Liver (tissue), 9 donors: ENCODE results near the gene NCOA3. TPM values are rescaled to one million over a fixed set of nuclear protein-coding genes. Genes with fewer than 3 reads are reported as not detected.

Experiments
- DNase-seq: peaks from one replicate; pipeline ENCODE4 v3.0.0-alpha.2; 2017; ENCODE audit warnings: low spot score
- H3K27ac ChIP-seq, 2 donors: one replicate each; pipeline ENCODE4 v1.7.0; 2013; ENCODE audit warnings: inconsistent platforms in 2 of 2, low read length in 2 of 2, control low read depth in 1 of 2, low read depth in 1 of 2, mild to moderate bottlenecking in 1 of 2
- H3K27me3 ChIP-seq, 4 donors: one replicate each; pipeline versions ENCODE4 v1.6.1 to v1.7.0; 2013; ENCODE audit warnings: low read length in 3 of 4, inconsistent platforms in 1 of 4, mild to moderate bottlenecking in 1 of 4, moderate library complexity in 1 of 4; ENCODE audit not compliant: control insufficient read depth in 4 of 4, insufficient read depth in 4 of 4
- H3K36me3 ChIP-seq, 4 donors: one replicate each; pipeline versions ENCODE4 v1.6.1 to v1.7.0; 2013; ENCODE audit warnings: low read length in 3 of 4, mild to moderate bottlenecking in 3 of 4, low read depth in 1 of 4, moderate library complexity in 1 of 4; ENCODE audit not compliant: control insufficient read depth in 4 of 4, insufficient read depth in 3 of 4
- H3K4me1 ChIP-seq, 4 donors: one replicate each; pipeline versions ENCODE4 v1.6.1 to v1.7.0; 2013; ENCODE audit warnings: low read length in 3 of 4, mild to moderate bottlenecking in 3 of 4, moderate library complexity in 1 of 4; ENCODE audit not compliant: control insufficient read depth in 4 of 4, insufficient read depth in 4 of 4
- H3K4me3 ChIP-seq, 3 donors: one replicate each; pipeline versions ENCODE4 v1.6.1 to v1.7.0; 2013; ENCODE audit warnings: low read length in 3 of 3, control low read depth in 1 of 3, low read depth in 1 of 3, mild to moderate bottlenecking in 1 of 3
- H3K9ac ChIP-seq, 2 donors: one replicate each; pipeline ENCODE4 v1.7.0; 2013; ENCODE audit warnings: low read length in 2 of 2, mild to moderate bottlenecking in 2 of 2, moderate library complexity in 2 of 2, control low read depth in 1 of 2, low read depth in 1 of 2
- H3K9me3 ChIP-seq, 4 donors: one replicate each; pipeline versions ENCODE4 v1.6.1 to v1.7.0; 2013; ENCODE audit warnings: low read length in 3 of 4; ENCODE audit not compliant: control insufficient read depth in 4 of 4
- FOXA2 ChIP-seq: IDR thresholded peaks from 2 replicates; pipeline ENCODE4 v1.6.1; 2016; ENCODE audit warnings: antibody characterized with exemption
- GABPA ChIP-seq, 2 donors: IDR thresholded peaks in 1 of 2; conservative IDR thresholded peaks in 1 of 2; 2 replicates each; pipeline ENCODE4 v1.6.1; 2016; ENCODE audit warnings: antibody characterized with exemption in 2 of 2, mild to moderate bottlenecking in 1 of 2, moderate library complexity in 1 of 2
- HNF4A ChIP-seq, 2 donors: conservative IDR thresholded peaks; 2 replicates each; pipeline ENCODE4 v1.6.1; 2016; ENCODE audit warnings: antibody characterized with exemption in 2 of 2, mild to moderate bottlenecking in 2 of 2
- JUND ChIP-seq, 2 donors: IDR thresholded peaks; 2 replicates each; pipeline ENCODE4 v1.6.1; 2016; ENCODE audit warnings: antibody characterized with exemption in 2 of 2
- NR2F2 ChIP-seq: IDR thresholded peaks from 2 replicates; pipeline ENCODE4 v1.6.1; 2016; ENCODE audit warnings: antibody characterized with exemption
- RAD21 ChIP-seq, 2 donors: IDR thresholded peaks; 2 replicates each; pipeline ENCODE4 v1.6.1; 2016; ENCODE audit warnings: antibody characterized with exemption in 2 of 2, mild to moderate bottlenecking in 2 of 2
- RXRA ChIP-seq, 2 donors: IDR thresholded peaks; 2 replicates each; pipeline ENCODE4 v1.6.1; 2017 to 2018; ENCODE audit warnings: antibody characterized with exemption in 2 of 2, mild to moderate bottlenecking in 1 of 2
- SP1 ChIP-seq: IDR thresholded peaks from 2 replicates; pipeline ENCODE4 v1.6.1; 2018; ENCODE audit warnings: antibody characterized with exemption, mild to moderate bottlenecking
- TAF1 ChIP-seq: conservative IDR thresholded peaks from 2 replicates; pipeline ENCODE4 v1.6.1; 2016; ENCODE audit warnings: antibody characterized with exemption, mild to moderate bottlenecking
- WGBS: extraction: QIAGEN DNeasy Blood & Tissue Kit; methylation state at CpG from one replicate; pipeline ENCODE4 v1.1.7; 2013; 5-methylcytosine and 5-hydroxymethylcytosine counted together
- polyA plus RNA-seq, 2 donors: library from polyadenylated mRNA; stranded (reverse) in 1 of 2; unstranded in 1 of 2; fragments of 200-250 nt in 1 of 2; fragments of >200 nt in 1 of 2; fragmentation: Nextera tagmentation in 1 of 2; extraction: Ambion mirVana in 1 of 2; gene quantifications; one replicate each; pipeline versions ENCODE4 v1.2.1 to v1.2.3, GENCODE V29; 2013 to 2015
- total RNA-seq, 2 donors: library from RNA; depleted of rRNA; stranded (reverse); fragments of >200 nt; gene quantifications; one replicate each; pipeline ENCODE4 v1.2.3, GENCODE V29; 2014
- TF ChIP-seq, protein P1 (sequence below): IDR thresholded peaks from 2 replicates; pipeline ENCODE4 v1.6.1; 2016; ENCODE audit warnings: antibody characterized with exemption, mild to moderate bottlenecking
- TF ChIP-seq, protein P2 (sequence below): IDR thresholded peaks from 2 replicates; pipeline ENCODE4 v1.6.1; 2016; ENCODE audit warnings: antibody characterized with exemption
- TF ChIP-seq, protein P3 (sequence below): fragments of 150-350 bp; IDR thresholded peaks from 2 replicates; pipeline ENCODE4 v1.5.1; 2017; ENCODE audit warnings: improper control_type of control experiment, low read depth, low read length; ENCODE audit not compliant: missing input control
- donor health status: healthy.
- donor health status: healthy.
- donor health status: healthy.
- donor health status: healthy.
- donor health status: healthy.

Gene NCOA3
- total and polyA plus RNA-seq, 4 donors, result 3.8 to 18.2 (median 8.9) TPM

GRCh38 chr20:47659904-47660601 is 158.4 kb downstream of the NCOA3 start (continued):
- TF ChIP-seq, protein P1, sequence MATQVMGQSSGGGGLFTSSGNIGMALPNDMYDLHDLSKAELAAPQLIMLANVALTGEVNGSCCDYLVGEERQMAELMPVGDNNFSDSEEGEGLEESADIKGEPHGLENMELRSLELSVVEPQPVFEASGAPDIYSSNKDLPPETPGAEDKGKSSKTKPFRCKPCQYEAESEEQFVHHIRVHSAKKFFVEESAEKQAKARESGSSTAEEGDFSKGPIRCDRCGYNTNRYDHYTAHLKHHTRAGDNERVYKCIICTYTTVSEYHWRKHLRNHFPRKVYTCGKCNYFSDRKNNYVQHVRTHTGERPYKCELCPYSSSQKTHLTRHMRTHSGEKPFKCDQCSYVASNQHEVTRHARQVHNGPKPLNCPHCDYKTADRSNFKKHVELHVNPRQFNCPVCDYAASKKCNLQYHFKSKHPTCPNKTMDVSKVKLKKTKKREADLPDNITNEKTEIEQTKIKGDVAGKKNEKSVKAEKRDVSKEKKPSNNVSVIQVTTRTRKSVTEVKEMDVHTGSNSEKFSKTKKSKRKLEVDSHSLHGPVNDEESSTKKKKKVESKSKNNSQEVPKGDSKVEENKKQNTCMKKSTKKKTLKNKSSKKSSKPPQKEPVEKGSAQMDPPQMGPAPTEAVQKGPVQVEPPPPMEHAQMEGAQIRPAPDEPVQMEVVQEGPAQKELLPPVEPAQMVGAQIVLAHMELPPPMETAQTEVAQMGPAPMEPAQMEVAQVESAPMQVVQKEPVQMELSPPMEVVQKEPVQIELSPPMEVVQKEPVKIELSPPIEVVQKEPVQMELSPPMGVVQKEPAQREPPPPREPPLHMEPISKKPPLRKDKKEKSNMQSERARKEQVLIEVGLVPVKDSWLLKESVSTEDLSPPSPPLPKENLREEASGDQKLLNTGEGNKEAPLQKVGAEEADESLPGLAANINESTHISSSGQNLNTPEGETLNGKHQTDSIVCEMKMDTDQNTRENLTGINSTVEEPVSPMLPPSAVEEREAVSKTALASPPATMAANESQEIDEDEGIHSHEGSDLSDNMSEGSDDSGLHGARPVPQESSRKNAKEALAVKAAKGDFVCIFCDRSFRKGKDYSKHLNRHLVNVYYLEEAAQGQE, result no peak
- TF ChIP-seq HNF4A (conservative IDR thresholded peaks at IDR 0.05) (no peak), JUND (IDR thresholded peaks at IDR 0.05) (no peak), FOXA2 (no peak)
- TF ChIP-seq, protein P2, sequence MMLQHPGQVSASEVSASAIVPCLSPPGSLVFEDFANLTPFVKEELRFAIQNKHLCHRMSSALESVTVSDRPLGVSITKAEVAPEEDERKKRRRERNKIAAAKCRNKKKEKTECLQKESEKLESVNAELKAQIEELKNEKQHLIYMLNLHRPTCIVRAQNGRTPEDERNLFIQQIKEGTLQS, result no peak

DNA sequence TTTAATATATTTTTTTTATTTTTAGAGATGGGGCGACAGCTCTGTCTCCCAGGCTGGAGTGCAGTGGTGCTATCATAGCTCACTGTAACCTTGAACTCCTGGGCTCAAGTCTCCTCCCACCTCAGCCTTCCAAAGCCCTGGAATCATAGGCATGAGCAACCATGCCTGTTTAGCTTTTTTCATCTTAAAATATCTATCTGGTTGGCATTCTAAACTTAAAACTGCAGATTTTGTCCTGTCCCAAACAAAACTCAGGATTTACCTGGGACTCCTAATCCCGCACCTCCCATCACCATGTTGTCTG is 158.9 kb downstream of the NCOA3 start:
- no peak overlapping the region for H3K9ac ChIP-seq
- no peaks in the 10 kb centered on the region for H3K4me1 ChIP-seq
- H3K4me3 ChIP-seq, result no peak overlapping the region
- peaks cover 2 to 21% (median 7%) of the 10 kb centered on the region in 4 donors for H3K36me3 ChIP-seq
- H3K27me3 ChIP-seq, result no peaks in the 10 kb centered on the region
- WGBS, result 94% methylated on average over 2 of the region's 2 CpGs
- H3K9me3 ChIP-seq, result no peaks in the 10 kb centered on the region
- no peak overlapping the region for H3K27ac ChIP-seq
- DNase-seq, result no peak
- TF ChIP-seq GABPA (IDR thresholded peaks at IDR 0.05 in 1 of 2, conservative IDR thresholded peaks at IDR 0.05 in 1 of 2), result no peak
- TF ChIP-seq, protein P2, result no peak
- TF ChIP-seq TAF1, result no peak
- no peak for TF ChIP-seq SP1
- no peak for TF ChIP-seq NR2F2
- TF ChIP-seq, protein P3, sequence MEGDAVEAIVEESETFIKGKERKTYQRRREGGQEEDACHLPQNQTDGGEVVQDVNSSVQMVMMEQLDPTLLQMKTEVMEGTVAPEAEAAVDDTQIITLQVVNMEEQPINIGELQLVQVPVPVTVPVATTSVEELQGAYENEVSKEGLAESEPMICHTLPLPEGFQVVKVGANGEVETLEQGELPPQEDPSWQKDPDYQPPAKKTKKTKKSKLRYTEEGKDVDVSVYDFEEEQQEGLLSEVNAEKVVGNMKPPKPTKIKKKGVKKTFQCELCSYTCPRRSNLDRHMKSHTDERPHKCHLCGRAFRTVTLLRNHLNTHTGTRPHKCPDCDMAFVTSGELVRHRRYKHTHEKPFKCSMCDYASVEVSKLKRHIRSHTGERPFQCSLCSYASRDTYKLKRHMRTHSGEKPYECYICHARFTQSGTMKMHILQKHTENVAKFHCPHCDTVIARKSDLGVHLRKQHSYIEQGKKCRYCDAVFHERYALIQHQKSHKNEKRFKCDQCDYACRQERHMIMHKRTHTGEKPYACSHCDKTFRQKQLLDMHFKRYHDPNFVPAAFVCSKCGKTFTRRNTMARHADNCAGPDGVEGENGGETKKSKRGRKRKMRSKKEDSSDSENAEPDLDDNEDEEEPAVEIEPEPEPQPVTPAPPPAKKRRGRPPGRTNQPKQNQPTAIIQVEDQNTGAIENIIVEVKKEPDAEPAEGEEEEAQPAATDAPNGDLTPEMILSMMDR, result no peak
- no peak for TF ChIP-seq RAD21 (IDR thresholded peaks at IDR 0.05)
- no peak for TF ChIP-seq FOXA2

DNA sequence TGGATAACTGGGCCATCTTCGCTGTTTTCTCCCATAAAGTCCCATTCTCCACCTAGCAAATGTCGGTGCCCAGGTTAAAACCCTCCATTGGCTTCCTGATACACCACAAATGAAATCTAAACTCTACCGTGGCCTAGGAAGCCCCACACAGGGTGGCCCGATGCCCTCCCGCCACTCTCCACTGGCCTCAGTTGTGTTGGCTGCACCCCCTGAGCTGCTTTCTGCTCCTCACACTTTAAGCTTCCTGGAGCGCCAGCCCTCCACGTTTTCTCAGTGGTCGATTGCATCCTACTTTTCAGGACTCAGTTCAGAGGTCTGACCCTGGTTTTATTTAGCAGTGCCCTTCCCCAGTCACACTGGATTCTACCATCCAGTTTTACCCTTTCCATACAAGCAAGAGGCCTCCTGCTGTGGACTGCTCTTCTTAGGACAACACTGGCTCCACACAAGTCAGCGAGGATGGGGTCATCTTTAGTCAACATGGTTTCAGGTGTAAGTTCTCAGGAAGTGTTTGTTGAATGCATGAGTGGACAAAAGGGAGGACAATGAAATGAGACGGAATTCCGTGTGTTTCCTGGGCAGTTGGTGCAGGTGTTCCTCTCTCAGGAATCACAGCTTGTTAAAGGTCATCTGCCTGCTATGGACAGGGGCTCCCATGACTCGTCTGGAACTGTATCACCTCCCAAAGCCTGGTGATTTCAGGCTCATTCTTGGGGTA is 159.5 kb downstream of the NCOA3 start:
- no peak for DNase-seq
- no peaks in the 10 kb centered on the region for H3K4me1 ChIP-seq
- H3K4me3 ChIP-seq, result no peak overlapping the region
- H3K36me3 ChIP-seq, result peaks cover 2 to 21% (median 7%) of the 10 kb centered on the region in 4 donors
- H3K27ac ChIP-seq, result no peak overlapping the region
- 89% methylated on average over 12 of the region's 12 CpGs for WGBS
- TF ChIP-seq HNF4A (conservative IDR thresholded peaks at IDR 0.05) (no peak), RXRA (IDR thresholded peaks at IDR 0.05) (no peak), SP1 (no peak)
- H3K27me3 ChIP-seq, result no peaks in the 10 kb centered on the region
- no peaks in the 10 kb centered on the region for H3K9me3 ChIP-seq
- no peak overlapping the region for H3K9ac ChIP-seq
